Stimulated activated naive CD4-positive, alpha-beta T cell treated with Interleukin-2 at 50 U/mL for 16 hours (primary cell): Measurements from ENCODE around the gene AKT1.
A peak's percentile ranks its signal among the peaks of the same experiment; 100 is the strongest.

Experiments used
- DNase-seq: peaks from one replicate; lab custom pipeline; 2025; lab: John Stamatoyannopoulos, UW

AKT1 gene

GRCh38 chr14:104723651-104724406, 71.7 kb downstream of the AKT1 start, which contains the start of gene ADSS1:
Gene ADSS1 (plus strand): TSS chr14:104724229. CDS start chr14:104724271, 42 bp downstream.
- DNase-seq = peak; percentile 62

DNA sequence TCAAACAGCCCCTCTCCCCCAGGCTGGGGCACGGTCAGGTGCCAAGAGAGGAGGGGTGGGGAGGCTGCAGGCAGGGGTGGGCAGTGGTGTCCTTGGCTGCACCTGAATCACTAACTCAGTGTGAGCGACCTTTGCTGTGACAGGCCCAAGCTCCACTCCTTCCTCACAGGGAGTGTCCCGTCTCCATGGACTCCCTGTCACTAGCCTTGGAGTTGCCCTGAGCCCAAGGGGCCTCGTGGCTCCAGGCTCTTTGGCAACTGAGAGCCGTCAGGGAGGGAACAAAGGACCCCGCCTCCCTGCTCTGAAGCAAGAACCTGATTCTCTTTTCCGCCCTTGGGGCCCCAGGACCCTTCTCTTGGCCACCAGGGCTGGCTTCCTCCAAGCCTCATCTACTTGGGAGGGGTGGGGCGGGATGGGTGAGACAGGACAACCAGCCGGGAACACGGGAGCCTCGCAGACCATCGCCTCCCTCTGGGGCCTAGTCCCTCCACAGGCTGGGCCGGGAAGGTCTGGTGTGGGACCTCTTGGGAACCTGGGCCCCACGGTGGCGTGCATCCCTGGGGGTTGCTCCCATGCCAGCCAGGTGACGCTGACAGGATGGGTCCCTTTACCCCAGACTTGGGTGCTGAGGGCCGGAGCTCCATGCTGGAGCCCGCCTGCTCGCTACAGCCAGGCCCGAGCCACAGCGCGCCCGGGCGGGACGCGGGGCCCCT, 72.5 kb downstream of the AKT1 start:
- no peak for DNase-seq

DNA sequence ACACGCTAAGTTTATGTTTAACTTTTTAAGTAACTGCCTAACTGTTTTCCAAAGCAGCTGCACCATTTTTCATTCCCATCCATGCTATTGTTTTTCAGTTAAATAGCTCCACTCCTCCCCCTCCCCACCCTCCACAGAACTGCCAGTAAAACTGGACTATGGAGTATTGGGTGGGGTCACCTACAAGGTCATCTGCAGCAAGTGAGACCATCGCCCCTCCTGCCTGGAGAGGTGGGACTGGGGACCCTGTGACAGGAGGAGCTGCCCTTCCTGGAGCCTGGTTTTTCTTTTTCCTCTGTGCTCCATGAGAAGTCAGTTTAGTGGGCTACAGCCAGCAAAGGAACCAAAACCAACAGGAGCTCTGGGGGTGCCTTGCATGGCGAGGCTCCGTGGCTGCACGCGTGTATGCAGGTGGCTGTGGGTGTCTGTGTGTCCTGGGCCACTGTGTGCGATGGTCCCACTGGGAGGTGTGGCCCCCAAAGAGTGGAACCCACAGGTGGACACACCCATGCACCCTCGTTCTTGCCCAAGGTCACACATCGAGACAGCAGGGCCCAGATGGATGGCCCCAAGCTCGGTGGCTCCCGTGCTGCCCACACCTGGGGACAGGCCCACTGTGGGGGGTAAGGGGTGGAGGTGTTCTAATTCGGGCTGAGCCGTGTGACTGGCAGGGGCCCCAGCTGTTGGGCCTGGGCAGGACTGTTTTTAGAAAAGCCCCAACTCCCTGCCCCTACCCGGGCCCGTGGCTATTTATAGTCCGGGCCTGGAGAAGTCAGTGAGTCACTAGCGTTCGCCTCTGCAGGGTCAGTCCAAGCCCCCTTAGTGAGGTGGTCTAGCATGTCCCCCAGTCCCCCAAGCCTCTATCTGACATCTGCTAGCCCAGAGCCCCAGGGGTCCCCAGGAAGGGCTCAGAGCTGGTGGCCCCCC, 73.8 kb downstream of the AKT1 start:
- DNase-seq = no peak
